IMR-90 (cell line): Measurements from ENCODE around the gene KLHL29. TPM values are rescaled to one million over a fixed set of nuclear protein-coding genes. Genes with fewer than 3 reads are reported as not detected.

ENCODE experiments used
- ATAC-seq: fragments of 200-7000 bp; cut with Tn5 transposase; 2 replicates; pipeline ENCODE4 v1.9.1; 2020; ENCODE audit warnings: low read depth, mild to moderate bottlenecking, moderate library complexity
- BruUV-seq: library from RNA; stranded (reverse); fragments of 400-500 nt; replicated peaks from 2 replicates; lab custom pipeline; 2021; lab: Mats Ljungman, UMichigan
- CTCF ChIA-PET: fragments of 300-600 bp; formaldehyde crosslinking; extraction: SDS; loops from one replicate; lab custom pipeline; 2021; ENCODE audit warnings: antibody characterized with exemption; lab: Yijun Ruan, JAX
- POLR2A ChIA-PET: fragments of 300-600 bp; sonication (Branson Sonifier 250); formaldehyde crosslinking; loops from one replicate; lab custom pipeline; 2022; ENCODE audit warnings: antibody characterized with exemption; ENCODE audit not compliant: unreplicated experiment; lab: Charles Lee
- DNase-seq: peaks from one replicate; pipeline ENCODE4 v3.0.0; 2013
- H2AFZ ChIP-seq: replicated peaks from 2 replicates; pipeline ENCODE3; 2013; ENCODE audit warnings: low read length, mild to moderate bottlenecking; ENCODE audit not compliant: poor library complexity
- H2AK5ac ChIP-seq: 2 replicates; pipeline ENCODE4 v1.6.1; 2013; ENCODE audit warnings: low read depth, low read length, inconsistent platforms
- H2AK9ac ChIP-seq: replicated peaks from 2 replicates; pipeline ENCODE3; 2013; ENCODE audit warnings: mild to moderate bottlenecking, low read depth, low read length, moderate library complexity; ENCODE audit not compliant: poor library complexity
- H2BK120ac ChIP-seq: 2 replicates; pipeline ENCODE4 v1.6.1; 2013; ENCODE audit warnings: low read depth, low read length, inconsistent platforms
- H2BK15ac ChIP-seq: 3 replicates; pipeline ENCODE4 v1.6.1; 2013; ENCODE audit warnings: low read depth, low read length, inconsistent platforms
- H2BK20ac ChIP-seq: 2 replicates; pipeline ENCODE4 v1.6.1; 2013; ENCODE audit warnings: low read depth, mild to moderate bottlenecking, inconsistent platforms, low read length, moderate library complexity
- H2BK5ac ChIP-seq: 2 replicates; pipeline ENCODE4 v1.6.1; 2013; ENCODE audit warnings: mild to moderate bottlenecking, low read depth, low read length, inconsistent platforms; ENCODE audit not compliant: poor library complexity, severe bottlenecking
- H3K14ac ChIP-seq: replicated peaks from 2 replicates; pipeline ENCODE4 v1.6.1; 2013; ENCODE audit warnings: low read depth, low read length, inconsistent platforms
- H3K18ac ChIP-seq: 2 replicates; pipeline ENCODE4 v1.6.1; 2013; ENCODE audit warnings: low read depth, low read length, control low read depth
- H3K23ac ChIP-seq: 2 replicates; pipeline ENCODE4 v1.6.1; 2013; ENCODE audit warnings: low read depth, low read length, inconsistent platforms
- H3K27ac ChIP-seq: 2 replicates; pipeline ENCODE4 v1.5.1; 2013; ENCODE audit warnings: mild to moderate bottlenecking, control low read depth, low read length; ENCODE audit not compliant: insufficient read depth
- H3K27me3 ChIP-seq: 2 replicates; pipeline ENCODE4 v1.6.1; 2013; ENCODE audit warnings: low read length; ENCODE audit not compliant: control insufficient read depth, insufficient read depth
- H3K36me3 ChIP-seq: 2 replicates; pipeline ENCODE4 v1.6.1; 2013; ENCODE audit warnings: low read length, mixed read lengths; ENCODE audit not compliant: control insufficient read depth, insufficient read depth
- H3K4ac ChIP-seq: 2 replicates; pipeline ENCODE4 v1.6.1; 2013; ENCODE audit warnings: low read depth, low read length, inconsistent platforms
- H3K4me1 ChIP-seq: 2 replicates; pipeline ENCODE4 v1.6.1; 2013; ENCODE audit warnings: low read length, mixed read lengths; ENCODE audit not compliant: control insufficient read depth, insufficient read depth
- H3K4me2 ChIP-seq: 2 replicates; pipeline ENCODE4 v1.6.1; 2013; ENCODE audit warnings: low read depth, mild to moderate bottlenecking, control low read depth, low read length, moderate library complexity
- H3K4me3 ChIP-seq: 2 replicates; pipeline ENCODE4 v1.5.1; 2013; ENCODE audit warnings: low read depth, mild to moderate bottlenecking, control low read depth, low read length, moderate library complexity; ENCODE audit not compliant: insufficient read depth
- H3K56ac ChIP-seq: 2 replicates; pipeline ENCODE4 v1.6.1; 2013; ENCODE audit warnings: low read length, inconsistent platforms; ENCODE audit not compliant: insufficient read depth; ENCODE audit errors: extremely low read depth
- H3K79me1 ChIP-seq, 2 experiments: 2 replicates each; pipeline ENCODE4 v1.6.1; 2013; ENCODE audit warnings: low read length in 2 of 2, inconsistent platforms in 1 of 2, low read depth in 1 of 2
- H3K9ac ChIP-seq: 2 replicates; pipeline ENCODE4 v1.6.1; 2013; ENCODE audit warnings: low read depth, low read length, control low read depth
- H3K9me1 ChIP-seq: 2 replicates; pipeline ENCODE4 v1.6.1; 2013; ENCODE audit warnings: low read length, inconsistent platforms; ENCODE audit not compliant: insufficient read depth
- H3K9me3 ChIP-seq: 2 replicates; pipeline ENCODE4 v1.6.1; 2013; ENCODE audit warnings: low read length; ENCODE audit not compliant: control insufficient read depth, insufficient read depth
- H4K20me1 ChIP-seq: 2 replicates; pipeline ENCODE4 v1.6.1; 2013; ENCODE audit warnings: low read length, inconsistent platforms; ENCODE audit not compliant: insufficient read depth
- H4K5ac ChIP-seq: 2 replicates; pipeline ENCODE4 v1.6.1; 2013; ENCODE audit warnings: mild to moderate bottlenecking, low read depth, low read length, control low read depth
- H4K8ac ChIP-seq, 2 experiments: 2 replicates each; pipeline ENCODE4 v1.6.1; 2013; ENCODE audit warnings: low read depth in 2 of 2, low read length in 2 of 2, control low read depth in 1 of 2, inconsistent platforms in 1 of 2
- H4K91ac ChIP-seq: 2 replicates; pipeline ENCODE4 v1.6.1; 2013; ENCODE audit warnings: low read depth, low read length, inconsistent platforms; ENCODE audit not compliant: insufficient read depth
- BHLHE40 ChIP-seq: fragments of 150-350 bp; IDR thresholded peaks from 2 replicates; pipeline ENCODE4 v1.6.1; 2016; ENCODE audit warnings: mild to moderate bottlenecking, low read depth, low read length
- CEBPB ChIP-seq: IDR thresholded peaks from 2 replicates; pipeline ENCODE4 v1.6.1; 2012; ENCODE audit warnings: low read depth, low read length, improper control_type of control experiment
- CHD1 ChIP-seq: IDR thresholded peaks from 2 replicates; pipeline ENCODE4 v1.6.1; 2012; ENCODE audit warnings: low read depth, low read length, improper control_type of control experiment
- FOS ChIP-seq: fragments of 150-350 bp; IDR thresholded peaks from 2 replicates; pipeline ENCODE4 v1.6.1; 2016; ENCODE audit warnings: low read depth, low read length
- MAFK ChIP-seq: IDR thresholded peaks from 2 replicates; pipeline ENCODE4 v1.6.1; 2012; ENCODE audit warnings: low read depth, low read length, improper control_type of control experiment
- MXI1 ChIP-seq: IDR thresholded peaks from 2 replicates; pipeline ENCODE4 v1.6.1; 2012; ENCODE audit warnings: low read depth, mild to moderate bottlenecking, low read length, moderate library complexity, borderline replicate concordance
- NFE2L2 ChIP-seq: fragments of 150-350 bp; IDR thresholded peaks from 2 replicates; pipeline ENCODE4 v1.6.1; 2016; ENCODE audit warnings: low read depth, mild to moderate bottlenecking, low read length
- POLR2A ChIP-seq: IDR thresholded peaks from 2 replicates; pipeline ENCODE4 v1.6.1; 2012; ENCODE audit warnings: mild to moderate bottlenecking, low read depth, low read length
- RAD21 ChIP-seq: IDR thresholded peaks from 2 replicates; pipeline ENCODE4 v1.6.1; 2012; ENCODE audit warnings: low read length, improper control_type of control experiment
- RCOR1 ChIP-seq: IDR thresholded peaks from 2 replicates; pipeline ENCODE4 v1.6.1; 2012; ENCODE audit warnings: mild to moderate bottlenecking, low read length, improper control_type of control experiment; ENCODE audit not compliant: insufficient replicate concordance
- RFX5 ChIP-seq: IDR thresholded peaks from 2 replicates; pipeline ENCODE4 v1.8.0; 2012; ENCODE audit warnings: low read depth, mild to moderate bottlenecking, low read length, moderate library complexity
- SMC3 ChIP-seq: fragments of 150-350 bp; IDR thresholded peaks from 2 replicates; pipeline ENCODE4 v1.6.1; 2016; ENCODE audit warnings: low read depth, mild to moderate bottlenecking, antibody characterized with exemption, low read length, moderate library complexity
- WGBS, 2 experiments: methylation state at CpG; one replicate each; pipeline versions ENCODE4 v1.1.5 to v1.1.7; 2013; ENCODE audit warnings: missing lambda C conversion rate in 2 of 2; ENCODE audit not compliant: insufficient read length in 1 of 2; ENCODE audit errors: extremely low coverage in 2 of 2; 5-methylcytosine and 5-hydroxymethylcytosine counted together
- dilution Hi-C: fragments of 300-500 bp; cut with HindIII; formaldehyde crosslinking; loops from one replicate; pipeline ENCODE4 v1.14.3; 2018; ENCODE audit warnings: low sequenced_read_pairs; ENCODE audit not compliant: unreplicated experiment
- in situ Hi-C: fragments of 300-500 bp; cut with MboI; formaldehyde crosslinking; loops from 3 replicates; pipeline ENCODE4 v1.14.3; 2019; ENCODE audit warnings: low sequenced_read_pairs, inconsistent platforms, mixed read lengths
- intact Hi-C: fragments of 100-400 bp; cut with micrococcal nuclease; formaldehyde crosslinking; loops from 2 replicates; pipeline ENCODE4 v1.10.0; 2022
- polyA plus RNA-seq, 3 experiments: library from polyadenylated mRNA; depleted of rRNA; stranded (reverse); fragments of >200 nt; gene quantifications; 2 replicates each; pipeline ENCODE4 v1.2.3, GENCODE V29; 2012; ENCODE audit warnings: low replicate concordance in 1 of 3
- total RNA-seq: library from RNA; depleted of rRNA; stranded (reverse); fragments of >200 nt; gene quantifications from 2 replicates; pipeline ENCODE4 v1.2.3, GENCODE V29; 2012
- TF ChIP-seq, protein P1 (sequence below): fragments of 150-350 bp; IDR thresholded peaks from 2 replicates; pipeline ENCODE4 v1.6.1; 2016; ENCODE audit warnings: low read depth, mild to moderate bottlenecking, low read length, moderate library complexity, borderline replicate concordance
- TF ChIP-seq, protein P2 (sequence below): conservative IDR thresholded peaks from 2 replicates; pipeline ENCODE4 v1.5.1; 2012; ENCODE audit warnings: mild to moderate bottlenecking, low read depth, low read length, improper control_type of control experiment
- TF ChIP-seq, protein P3 (sequence below): fragments of 150-350 bp; IDR thresholded peaks from 2 replicates; pipeline ENCODE4 v1.6.1; 2017; ENCODE audit warnings: mild to moderate bottlenecking, antibody characterized with exemption, low read length, low read depth

The KLHL29 gene
- total and polyA plus RNA-seq, 2 of the 4 experiments (the other 2 are of a cell fraction) = 2.0 to 8.0 TPM

DNA sequence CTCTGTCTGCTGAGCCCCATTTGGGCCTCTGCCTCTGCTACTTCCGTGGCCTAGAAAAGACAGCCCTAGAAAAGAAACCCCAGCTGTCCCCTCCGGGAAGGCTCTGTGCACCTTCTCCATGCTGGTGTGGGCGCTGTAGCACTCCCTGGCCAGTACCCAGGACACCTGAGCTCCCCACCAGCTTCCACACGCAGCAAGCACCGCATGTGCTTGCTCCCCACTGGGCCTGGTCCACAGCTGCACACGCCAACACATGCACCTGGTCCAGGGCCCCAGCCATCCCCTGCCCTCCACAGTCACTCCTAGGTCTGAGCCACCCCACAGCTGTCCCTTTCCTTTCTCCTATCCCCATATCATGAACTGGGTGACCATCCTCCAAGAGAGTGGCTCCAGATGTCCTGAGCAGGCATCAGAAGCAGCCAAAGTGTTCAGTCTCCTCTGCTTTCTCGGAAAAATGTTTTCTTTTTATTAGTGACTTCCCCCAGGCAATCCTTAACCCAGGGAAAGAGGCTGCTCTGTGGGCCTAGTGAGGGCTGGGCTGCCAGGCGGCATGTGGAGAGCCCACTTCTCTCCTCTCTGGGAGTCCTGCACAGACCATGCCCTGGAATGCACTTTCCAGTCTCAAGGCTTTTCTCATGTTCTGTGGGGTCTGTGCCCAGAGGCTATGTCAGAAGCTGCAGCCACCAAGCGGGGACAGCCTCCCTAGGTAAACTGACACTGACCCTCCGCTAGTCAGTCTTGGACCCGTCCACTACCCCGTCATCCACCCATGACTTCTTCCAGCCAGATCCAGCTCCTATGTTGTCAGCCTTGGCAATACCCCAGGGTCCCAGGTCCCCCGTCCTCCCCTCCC lies 133.7 kb downstream of the KLHL29 start:
- Histone ChIP-seq H2AK9ac (no peak overlapping the region), H3K9me3 (no peaks in the 10 kb centered on the region), H2AFZ (no peak overlapping the region), H2BK15ac (no peak overlapping the region), H3K23ac (no peak overlapping the region), H3K79me1 (0 out of 4 replicates have a peak, but pooled peaks cover 0 to 3% of the 10 kb centered on the region in 2 experiments), H3K18ac (no peak overlapping the region), H3K56ac (no peak overlapping the region), H2AK5ac (no peak overlapping the region), H2BK120ac (no peak overlapping the region), H3K4me2 (no peak overlapping the region), H3K27me3 (no peaks in the 10 kb centered on the region), H3K4me1 (peaks cover 9% of the 10 kb centered on the region), H3K4ac (no peak overlapping the region), H4K5ac (no peak overlapping the region), H2BK20ac (no peak overlapping the region), H3K27ac (no peak overlapping the region), H3K9ac (no peak overlapping the region), H4K91ac (no peak overlapping the region), H2BK5ac (no peak overlapping the region), H3K36me3 (no peaks in the 10 kb centered on the region), H3K14ac (no peak overlapping the region), H4K20me1 (no peaks in the 10 kb centered on the region; the same call in 1 of the 2 replicates), H4K8ac (no peak overlapping the region), H3K4me3 (no peak overlapping the region), H3K9me1 (peaks cover 3% of the 10 kb centered on the region)
- no TSS peak for BruUV-seq
- ATAC-seq (no peak), DNase-seq (no peak)
- dilution Hi-C loops = no loop called here
- intact Hi-C loops = no loop called here
- POLR2A ChIA-PET = no interaction called here
- in situ Hi-C loops = no loop called here
- 89% methylated on average over 7 of the region's 13 CpGs; no CpG with 5 or more reads in 1 of the 2 experiments for WGBS, 2 experiments
- CTCF ChIA-PET = no interaction called here
- TF ChIP-seq SMC3 = no peak
- TF ChIP-seq POLR2A = no peak
- TF ChIP-seq FOS = no peak
- no peak for TF ChIP-seq RFX5
- no peak for TF ChIP-seq BHLHE40
- no peak for TF ChIP-seq CHD1
- TF ChIP-seq RAD21 = no peak
- TF ChIP-seq MXI1 = no peak
- TF ChIP-seq CEBPB = no peak
- TF ChIP-seq, protein P1, sequence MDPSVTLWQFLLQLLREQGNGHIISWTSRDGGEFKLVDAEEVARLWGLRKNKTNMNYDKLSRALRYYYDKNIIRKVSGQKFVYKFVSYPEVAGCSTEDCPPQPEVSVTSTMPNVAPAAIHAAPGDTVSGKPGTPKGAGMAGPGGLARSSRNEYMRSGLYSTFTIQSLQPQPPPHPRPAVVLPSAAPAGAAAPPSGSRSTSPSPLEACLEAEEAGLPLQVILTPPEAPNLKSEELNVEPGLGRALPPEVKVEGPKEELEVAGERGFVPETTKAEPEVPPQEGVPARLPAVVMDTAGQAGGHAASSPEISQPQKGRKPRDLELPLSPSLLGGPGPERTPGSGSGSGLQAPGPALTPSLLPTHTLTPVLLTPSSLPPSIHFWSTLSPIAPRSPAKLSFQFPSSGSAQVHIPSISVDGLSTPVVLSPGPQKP = no peak
- no peak for TF ChIP-seq NFE2L2
- TF ChIP-seq, protein P2, sequence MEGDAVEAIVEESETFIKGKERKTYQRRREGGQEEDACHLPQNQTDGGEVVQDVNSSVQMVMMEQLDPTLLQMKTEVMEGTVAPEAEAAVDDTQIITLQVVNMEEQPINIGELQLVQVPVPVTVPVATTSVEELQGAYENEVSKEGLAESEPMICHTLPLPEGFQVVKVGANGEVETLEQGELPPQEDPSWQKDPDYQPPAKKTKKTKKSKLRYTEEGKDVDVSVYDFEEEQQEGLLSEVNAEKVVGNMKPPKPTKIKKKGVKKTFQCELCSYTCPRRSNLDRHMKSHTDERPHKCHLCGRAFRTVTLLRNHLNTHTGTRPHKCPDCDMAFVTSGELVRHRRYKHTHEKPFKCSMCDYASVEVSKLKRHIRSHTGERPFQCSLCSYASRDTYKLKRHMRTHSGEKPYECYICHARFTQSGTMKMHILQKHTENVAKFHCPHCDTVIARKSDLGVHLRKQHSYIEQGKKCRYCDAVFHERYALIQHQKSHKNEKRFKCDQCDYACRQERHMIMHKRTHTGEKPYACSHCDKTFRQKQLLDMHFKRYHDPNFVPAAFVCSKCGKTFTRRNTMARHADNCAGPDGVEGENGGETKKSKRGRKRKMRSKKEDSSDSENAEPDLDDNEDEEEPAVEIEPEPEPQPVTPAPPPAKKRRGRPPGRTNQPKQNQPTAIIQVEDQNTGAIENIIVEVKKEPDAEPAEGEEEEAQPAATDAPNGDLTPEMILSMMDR = no peak
- TF ChIP-seq, protein P3, sequence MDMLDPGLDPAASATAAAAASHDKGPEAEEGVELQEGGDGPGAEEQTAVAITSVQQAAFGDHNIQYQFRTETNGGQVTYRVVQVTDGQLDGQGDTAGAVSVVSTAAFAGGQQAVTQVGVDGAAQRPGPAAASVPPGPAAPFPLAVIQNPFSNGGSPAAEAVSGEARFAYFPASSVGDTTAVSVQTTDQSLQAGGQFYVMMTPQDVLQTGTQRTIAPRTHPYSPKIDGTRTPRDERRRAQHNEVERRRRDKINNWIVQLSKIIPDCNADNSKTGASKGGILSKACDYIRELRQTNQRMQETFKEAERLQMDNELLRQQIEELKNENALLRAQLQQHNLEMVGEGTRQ = no peak
- TF ChIP-seq MAFK = no peak
- no peak for TF ChIP-seq RCOR1
